Stimulated activated naive CD8-positive, alpha-beta T cell treated with anti-CD3 and anti-CD28 coated beads, Interleukin-15, amount 100 ng/mL, for 72 hours (primary cell): ENCODE data around the gene RPP21.
A peak's percentile ranks its signal among the peaks of the same experiment; 100 is the strongest.
"Not testable (repeated sequence)": the region's sequence is repeated elsewhere in the genome, so short reads cannot be mapped to it uniquely, and the experiment has no call there.

Source experiments
- ATAC-seq: fragments of 150-1000 bp; cut with Tn5 transposase; 2 replicates; pipeline ENCODE4 v1.10.0; 2021; ENCODE audit warnings: mild to moderate bottlenecking, moderate library complexity
- DNase-seq, 2 donors: peaks; one replicate each; pipeline ENCODE4 v3.0.0; 2021 to 2022
- H3K27ac Mint-ChIP-seq, 2 donors: one replicate each; pipeline ENCODE4 v1.8.0; 2022; ENCODE audit warnings: mild to moderate bottlenecking in 2 of 2, mixed read lengths in 2 of 2, moderate library complexity in 2 of 2
- H3K27me3 Mint-ChIP-seq: one replicate; pipeline ENCODE4 v1.8.0; 2022; ENCODE audit warnings: mixed read lengths
- H3K4me1 Mint-ChIP-seq: one replicate; pipeline ENCODE4 v1.8.0; 2022; ENCODE audit warnings: mild to moderate bottlenecking, mixed read lengths
- H3K4me3 Mint-ChIP-seq, 2 donors: one replicate each; pipeline ENCODE4 v1.8.0; 2022; ENCODE audit warnings: mild to moderate bottlenecking in 2 of 2, mixed read lengths in 2 of 2, moderate library complexity in 1 of 2
- H3K9me3 Mint-ChIP-seq, 2 donors: one replicate each; pipeline ENCODE4 v1.8.0; 2022; ENCODE audit warnings: mixed read lengths in 2 of 2

RPP21 gene

GRCh38 chr6:30349421-30350177 is 4.6 kb downstream of the RPP21 start:
- H3K27me3 Mint-ChIP-seq, result peaks cover 16% of the 10 kb centered on the region

DNA sequence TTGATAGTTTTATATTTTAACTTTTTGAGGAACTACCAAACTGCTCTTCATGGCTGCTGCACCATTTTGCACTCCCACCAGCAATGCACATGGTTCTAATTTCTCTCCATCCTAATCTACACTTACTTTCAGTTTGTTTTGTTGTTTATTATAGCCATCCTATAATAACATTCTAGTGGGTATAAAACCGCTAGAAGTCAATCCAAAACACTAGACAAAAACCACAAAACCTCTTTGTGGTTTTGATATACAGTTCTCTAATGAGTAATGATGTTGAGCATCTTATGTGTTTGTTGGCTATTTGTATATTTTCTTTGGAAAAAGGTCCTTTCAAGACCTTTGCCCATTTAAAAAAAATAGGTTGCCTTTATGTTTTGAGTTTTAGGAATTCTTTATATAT is 5.6 kb downstream of the RPP21 start:
- Mint-ChIP-seq H3K4me3 (no peak overlapping the region), H3K9me3 (no peaks in the 10 kb centered on the region), H3K27ac (no peak overlapping the region), H3K27me3 (peaks cover 24% of the 10 kb centered on the region), H3K4me1 (peaks cover 51% of the 10 kb centered on the region)
- no peak for DNase-seq
- peak; percentile 74 for ATAC-seq

More at GRCh38 chr6:30349421-30350177, 4.6 kb downstream of the RPP21 start:
- Mint-ChIP-seq H3K9me3 (no peaks in the 10 kb centered on the region), H3K4me3 (no peak overlapping the region), H3K4me1 (peaks cover 56% of the 10 kb centered on the region), H3K27ac (no peak overlapping the region)
- DNase-seq, result no peak
- ATAC-seq, result no peak

DNA sequence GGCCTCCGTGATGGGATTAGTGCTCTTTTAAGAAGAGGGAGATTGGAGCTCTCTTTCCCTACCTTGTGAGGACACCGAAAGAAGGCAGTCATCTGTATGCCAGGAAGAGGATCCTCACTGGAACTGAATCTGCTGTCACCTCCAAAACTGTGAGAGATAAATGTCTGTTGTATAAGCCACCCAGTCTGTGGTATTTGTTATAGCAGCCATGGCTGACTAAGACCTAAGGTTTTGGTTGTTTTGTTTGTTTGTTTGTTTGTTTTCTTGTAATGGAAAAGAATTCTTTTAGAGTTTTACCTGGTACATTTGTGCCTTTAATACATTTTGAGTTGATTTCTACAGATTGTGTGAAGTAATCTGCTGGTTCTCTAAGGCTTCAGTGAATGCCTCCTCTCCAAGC is 7.6 kb downstream of the RPP21 start:
- H3K4me3 Mint-ChIP-seq, result no peak overlapping the region
- H3K9me3 Mint-ChIP-seq, result no peaks in the 10 kb centered on the region
- peaks cover 37% of the 10 kb centered on the region for H3K4me1 Mint-ChIP-seq
- no peak overlapping the region for H3K27ac Mint-ChIP-seq
- H3K27me3 Mint-ChIP-seq, result peaks cover 36% of the 10 kb centered on the region
- ATAC-seq (no peak), DNase-seq (no peak)

- no peaks in the 10 kb centered on the region for H3K9me3 Mint-ChIP-seq
- H3K4me1 Mint-ChIP-seq, result peaks cover 24% of the 10 kb centered on the region
- H3K27ac Mint-ChIP-seq, result no peak overlapping the region
- peaks cover 56% of the 10 kb centered on the region for H3K27me3 Mint-ChIP-seq
- no peak for DNase-seq
- no peak for ATAC-seq
- no peak overlapping the region for H3K4me3 Mint-ChIP-seq
Observed at GRCh38 chr6:30355281-30355680, 10.3 kb downstream of the RPP21 start.

- H3K4me3 Mint-ChIP-seq, result no peak overlapping the region
- H3K27me3 Mint-ChIP-seq, result peaks cover 69% of the 10 kb centered on the region
Observed at GRCh38 chr6:30356536-30356935, 11.6 kb downstream of the RPP21 start.

DNA sequence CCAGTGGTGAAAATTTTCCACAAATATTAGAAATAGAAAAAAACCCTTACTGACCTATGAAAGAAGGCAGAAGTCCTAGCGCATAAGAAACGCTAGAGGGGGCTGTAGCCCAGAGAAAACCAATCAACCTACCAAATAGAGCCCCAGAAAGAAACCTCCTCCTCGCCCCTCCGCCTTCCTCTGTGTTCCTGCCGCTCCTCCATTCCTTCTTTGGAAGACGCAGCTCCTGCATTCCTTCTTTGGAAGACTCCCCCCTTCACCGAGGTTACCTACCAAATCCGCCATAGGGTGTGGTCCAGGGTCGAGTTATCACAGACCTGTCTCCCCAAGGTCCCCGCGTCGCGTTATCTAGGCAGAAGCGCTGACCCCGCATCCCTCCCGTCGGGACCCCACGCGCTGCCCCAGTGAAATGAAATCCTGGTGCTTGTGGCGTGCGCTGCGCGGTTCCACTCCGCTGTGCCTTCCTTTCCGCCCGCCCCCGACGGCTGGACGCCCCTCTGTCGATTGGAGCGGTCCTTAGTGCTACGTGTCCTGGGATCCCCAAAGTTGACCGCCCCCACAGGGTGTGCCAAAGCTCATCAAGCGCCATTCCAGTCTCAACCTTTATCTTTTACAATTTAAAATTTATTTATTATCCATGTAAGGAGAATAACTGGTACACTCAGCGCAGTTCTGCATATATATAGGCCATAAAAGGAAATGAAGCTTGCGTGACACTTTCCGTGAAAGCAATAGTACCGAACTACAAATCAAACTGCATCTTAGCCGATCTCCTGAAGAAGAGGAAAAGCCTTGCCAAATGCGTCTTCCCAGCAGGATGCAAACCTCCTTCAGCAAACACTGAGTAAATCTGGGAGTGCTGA is 13.0 kb downstream of the RPP21 start:
- no peak overlapping the region for H3K27ac Mint-ChIP-seq
- ATAC-seq (peak; percentile 85), DNase-seq (peak; percentile 44 to 48)
- peak overlapping the region; percentile 78 to 85 for H3K4me3 Mint-ChIP-seq
- H3K4me1 Mint-ChIP-seq, result peaks cover 8% of the 10 kb centered on the region
- H3K27me3 Mint-ChIP-seq, result peaks cover 67% of the 10 kb centered on the region
- no peaks in the 10 kb centered on the region for H3K9me3 Mint-ChIP-seq

More at GRCh38 chr6:30356536-30356935, 11.6 kb downstream of the RPP21 start:
- DNase-seq (no peak), ATAC-seq (no peak)
- H3K4me1 Mint-ChIP-seq, result peaks cover 14% of the 10 kb centered on the region
- no peak overlapping the region for H3K27ac Mint-ChIP-seq
- H3K9me3 Mint-ChIP-seq, result no peaks in the 10 kb centered on the region

GRCh38 chr6:30359276-30359675 is 14.3 kb downstream of the RPP21 start:
- DNase-seq (no peak), ATAC-seq (no peak)
- H3K27me3 Mint-ChIP-seq, result peaks cover 64% of the 10 kb centered on the region
- H3K4me3 Mint-ChIP-seq, result no peak overlapping the region
- H3K9me3 Mint-ChIP-seq, result no peaks in the 10 kb centered on the region
- H3K27ac Mint-ChIP-seq, result no peak overlapping the region
- peaks cover 8% of the 10 kb centered on the region for H3K4me1 Mint-ChIP-seq

- peaks cover 8% of the 10 kb centered on the region for H3K4me1 Mint-ChIP-seq
- peaks cover 63% of the 10 kb centered on the region for H3K27me3 Mint-ChIP-seq
- H3K9me3 Mint-ChIP-seq, result no peaks in the 10 kb centered on the region
- no peak overlapping the region for H3K4me3 Mint-ChIP-seq
- ATAC-seq (no peak), DNase-seq (no peak)
- H3K27ac Mint-ChIP-seq, result no peak overlapping the region
Observed at GRCh38 chr6:30360139-30360538, 15.2 kb downstream of the RPP21 start.

GRCh38 chr6:30361661-30362060 is 16.7 kb downstream of the RPP21 start:
- H3K4me1 Mint-ChIP-seq, result peaks cover 8% of the 10 kb centered on the region
- H3K27me3 Mint-ChIP-seq, result peaks cover 71% of the 10 kb centered on the region
- ATAC-seq (no peak), DNase-seq (no peak)
- no peaks in the 10 kb centered on the region for H3K9me3 Mint-ChIP-seq
- H3K27ac Mint-ChIP-seq, result no peak overlapping the region
- no peak overlapping the region for H3K4me3 Mint-ChIP-seq

DNA sequence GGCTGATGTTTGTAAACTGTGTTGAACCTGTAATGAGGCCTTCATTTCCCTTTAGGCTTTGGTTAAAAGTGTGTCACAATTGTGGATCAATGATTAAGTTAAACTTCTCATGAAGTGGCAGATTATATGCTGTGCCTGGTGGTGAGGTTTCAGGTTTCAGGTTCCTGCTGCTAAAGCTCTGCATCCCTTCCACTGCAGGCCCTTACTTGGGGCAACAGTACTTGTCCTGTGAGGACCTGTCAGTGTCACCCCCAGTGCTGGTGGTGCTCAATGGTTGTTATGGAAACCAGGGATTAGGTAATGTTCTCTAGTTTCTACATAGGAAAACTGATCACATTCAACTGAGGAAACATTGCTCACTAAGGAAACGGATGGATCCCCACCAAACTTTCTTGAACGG is 18.5 kb downstream of the RPP21 start:
- no peak overlapping the region for H3K4me3 Mint-ChIP-seq
- H3K4me1 Mint-ChIP-seq, result no peaks in the 10 kb centered on the region
- no peak for ATAC-seq
- H3K27me3 Mint-ChIP-seq, result peaks cover 67% of the 10 kb centered on the region
- no peak overlapping the region for H3K27ac Mint-ChIP-seq
- no peak for DNase-seq
- H3K9me3 Mint-ChIP-seq, result no peaks in the 10 kb centered on the region

DNA sequence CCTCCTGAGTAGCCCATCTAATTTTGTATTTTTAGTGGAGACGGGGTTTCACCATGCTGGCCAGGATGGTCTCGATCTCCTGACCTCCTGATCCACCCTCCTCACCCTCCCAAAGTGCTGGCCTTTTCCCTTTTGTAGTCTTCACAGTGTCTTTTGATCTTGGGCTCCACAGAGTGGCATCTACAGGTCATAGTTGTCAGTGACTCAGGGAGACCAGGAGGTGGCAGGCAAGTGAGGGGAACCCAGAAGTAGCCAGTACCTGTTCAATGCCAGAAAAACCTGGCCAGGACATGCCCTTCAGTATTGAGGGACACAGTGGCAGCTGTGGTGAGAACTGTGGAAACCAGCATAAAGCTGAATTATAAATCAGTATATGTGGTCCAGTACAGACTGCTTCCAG is 19.6 kb downstream of the RPP21 start:
- no peak overlapping the region for H3K4me3 Mint-ChIP-seq
- H3K4me1 Mint-ChIP-seq, result no peaks in the 10 kb centered on the region
- H3K27me3 Mint-ChIP-seq, result peaks cover 65% of the 10 kb centered on the region
- no peaks in the 10 kb centered on the region for H3K9me3 Mint-ChIP-seq
- H3K27ac Mint-ChIP-seq, result no peak overlapping the region
- DNase-seq, result no peak
- peak; percentile 48 for ATAC-seq

DNA sequence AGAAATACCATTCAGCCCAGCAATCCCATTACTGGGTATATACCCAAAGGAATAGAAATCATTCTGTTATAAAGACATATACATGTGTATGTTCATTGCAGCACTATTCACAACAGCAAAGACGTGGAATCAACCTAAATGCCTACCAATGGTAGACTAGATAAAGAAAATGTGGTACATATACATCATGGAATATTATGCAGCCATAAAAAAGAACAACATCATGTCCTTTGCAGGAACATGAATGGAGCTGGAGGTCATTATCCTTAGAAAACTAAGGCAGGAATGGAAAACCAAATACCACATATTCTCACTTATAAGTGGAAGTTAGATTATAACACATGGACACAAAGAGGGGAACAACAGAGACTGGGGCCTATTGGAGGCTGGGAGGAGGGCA is 24.3 kb downstream of the RPP21 start:
- not testable (repeated sequence) for H3K9me3 Mint-ChIP-seq, DNase-seq, H3K4me1 Mint-ChIP-seq, H3K27ac Mint-ChIP-seq, H3K4me3 Mint-ChIP-seq, ATAC-seq
- H3K27me3 Mint-ChIP-seq, result peaks cover 35% of the 10 kb centered on the region

DNA sequence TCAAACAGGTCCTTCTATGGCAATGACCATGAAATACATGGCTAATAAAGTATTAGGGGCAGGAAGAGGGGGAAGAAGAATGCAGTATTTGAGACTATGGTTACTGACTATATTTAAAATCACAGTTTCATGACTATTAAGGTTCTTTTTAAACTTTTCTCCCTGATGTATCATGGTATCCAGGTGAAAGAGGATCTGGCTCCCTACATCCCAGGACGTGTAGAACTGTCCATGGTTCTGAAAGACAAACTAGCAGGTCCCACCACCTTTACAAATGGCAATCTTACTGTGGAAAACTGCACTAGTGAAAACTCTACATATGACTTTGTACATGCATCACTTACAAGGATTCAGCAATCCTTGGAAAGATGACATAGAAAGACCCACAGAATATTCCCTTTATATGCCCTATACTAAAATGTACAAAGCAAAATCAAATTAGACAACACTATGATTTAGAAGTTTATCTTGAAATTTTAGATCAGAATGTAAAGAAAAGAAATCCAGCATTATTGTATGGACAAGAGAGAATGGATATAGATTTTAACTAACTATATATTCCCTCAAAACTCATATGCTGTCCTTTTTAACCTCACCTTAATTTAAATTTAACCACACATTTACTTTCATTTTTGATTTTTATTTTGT is 33.5 kb downstream of the RPP21 start:
- no peak for DNase-seq
- no peak for ATAC-seq

DNA sequence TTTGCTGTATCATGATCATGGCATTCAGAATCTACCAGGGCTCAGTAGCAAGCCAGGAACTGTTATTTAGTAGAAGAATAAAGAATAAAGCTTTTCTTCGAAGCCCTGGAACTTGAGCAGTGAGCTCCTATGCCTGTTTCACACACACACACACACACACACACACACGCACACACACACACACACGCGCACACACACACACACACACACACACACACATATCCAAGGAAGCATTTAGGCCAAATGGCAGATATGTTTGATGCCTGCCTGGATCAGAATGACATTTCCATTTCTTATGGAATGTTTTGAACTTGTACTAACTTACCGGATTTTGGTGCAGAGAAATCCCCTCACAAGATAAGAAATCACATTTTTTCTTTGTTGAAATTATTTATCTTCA is 35.5 kb downstream of the RPP21 start:
- ATAC-seq (no peak), DNase-seq (no peak)
- H3K4me3 Mint-ChIP-seq, result no peak overlapping the region
- no peak overlapping the region for H3K27ac Mint-ChIP-seq
- peaks cover 61% of the 10 kb centered on the region for H3K27me3 Mint-ChIP-seq
- H3K4me1 Mint-ChIP-seq, result no peaks in the 10 kb centered on the region
- H3K9me3 Mint-ChIP-seq, result no peaks in the 10 kb centered on the region

More for the DNA sequence above, 33.5 kb downstream of the RPP21 start:
- Mint-ChIP-seq H3K27ac (no peak overlapping the region), H3K27me3 (peaks cover 50% of the 10 kb centered on the region), H3K4me1 (no peaks in the 10 kb centered on the region), H3K9me3 (no peaks in the 10 kb centered on the region), H3K4me3 (no peak overlapping the region)

GRCh38 chr6:30386166-30386565 is 41.2 kb downstream of the RPP21 start:
- no peak for DNase-seq
- no peak overlapping the region for H3K4me3 Mint-ChIP-seq
- H3K27ac Mint-ChIP-seq, result no peak overlapping the region
- peaks cover 3% of the 10 kb centered on the region for H3K4me1 Mint-ChIP-seq
- H3K9me3 Mint-ChIP-seq, result no peaks in the 10 kb centered on the region
- no peak for ATAC-seq
- peaks cover 93% of the 10 kb centered on the region for H3K27me3 Mint-ChIP-seq

GRCh38 chr6:30391240-30391639 is 46.3 kb downstream of the RPP21 start:
- ATAC-seq (no peak), DNase-seq (no peak)
- H3K4me1 Mint-ChIP-seq, result peaks cover 7% of the 10 kb centered on the region
- H3K9me3 Mint-ChIP-seq, result no peaks in the 10 kb centered on the region
- H3K27ac Mint-ChIP-seq, result no peak overlapping the region
- no peak overlapping the region for H3K4me3 Mint-ChIP-seq
- H3K27me3 Mint-ChIP-seq, result peaks cover 84% of the 10 kb centered on the region
